HG03575 (cell line): ENCODE data around the gene LYRM9.

ENCODE experiments used
- ATAC-seq: cut with Tn5 transposase; IDR thresholded peaks from one replicate; pipeline ENCODE4 v1.9.1; 2021; ENCODE audit not compliant: unreplicated experiment, insufficient number of reproducible peaks, low FRiP score; ENCODE audit errors: extremely low read depth

The LYRM9 gene

GRCh38 chr17:27892866-27893769 is at the start of gene LYRM9:
LYRM9 (minus strand) TSS chr17:27893365; CDS start chr17:27882694, 10,671 bp downstream.
- ATAC-seq = no peak

- ATAC-seq = no peak
Measured at GRCh38 chr17:27940503-27941428, 47.6 kb upstream of the LYRM9 start.

GRCh38 chr17:27939474-27940465 is 46.6 kb upstream of the LYRM9 start:
- ATAC-seq = no peak

- no peak for ATAC-seq
Measured at GRCh38 chr17:27938864-27939263, 45.7 kb upstream of the LYRM9 start.

GRCh38 chr17:27938241-27938640 is 45.1 kb upstream of the LYRM9 start:
- no peak for ATAC-seq

GRCh38 chr17:27937025-27937546 is 43.9 kb upstream of the LYRM9 start:
- no peak for ATAC-seq

- no peak for ATAC-seq
Measured at GRCh38 chr17:27930000-27930399, 36.8 kb upstream of the LYRM9 start.

GRCh38 chr17:27928587-27928986 is 35.4 kb upstream of the LYRM9 start:
- ATAC-seq = no peak

GRCh38 chr17:27927781-27928180 is 34.6 kb upstream of the LYRM9 start:
- no peak for ATAC-seq

- no peak for ATAC-seq
Measured at GRCh38 chr17:27921599-27921998, 28.4 kb upstream of the LYRM9 start.

GRCh38 chr17:27921077-27921476 is 27.9 kb upstream of the LYRM9 start:
- ATAC-seq = no peak

GRCh38 chr17:27920569-27920968 is 27.4 kb upstream of the LYRM9 start:
- ATAC-seq = no peak

- ATAC-seq = no peak
Measured at GRCh38 chr17:27919079-27919478, 25.9 kb upstream of the LYRM9 start.

- ATAC-seq = no peak
Measured at GRCh38 chr17:27918498-27918897, 25.3 kb upstream of the LYRM9 start.

GRCh38 chr17:27917000-27917399 is 23.8 kb upstream of the LYRM9 start:
- ATAC-seq = no peak

- ATAC-seq = no peak
Measured at GRCh38 chr17:27915709-27916108, 22.5 kb upstream of the LYRM9 start.

GRCh38 chr17:27914382-27914781 is 21.2 kb upstream of the LYRM9 start:
- ATAC-seq = no peak

- no peak for ATAC-seq
Measured at GRCh38 chr17:27912964-27913363, 19.8 kb upstream of the LYRM9 start.
